Limb (tissue), 2 donors: ENCODE results near the gene CMTM8.
"Not testable (repeated sequence)": the region's sequence is repeated elsewhere in the genome, so short reads cannot be mapped to it uniquely, and the experiment has no call there.

Experiments used
- DNase-seq, 2 donors: peaks; one replicate each; pipeline ENCODE4 v3.0.0-alpha.2; 2016; ENCODE audit errors: extremely low spot score in 2 of 2

Gene CMTM8, protein sequence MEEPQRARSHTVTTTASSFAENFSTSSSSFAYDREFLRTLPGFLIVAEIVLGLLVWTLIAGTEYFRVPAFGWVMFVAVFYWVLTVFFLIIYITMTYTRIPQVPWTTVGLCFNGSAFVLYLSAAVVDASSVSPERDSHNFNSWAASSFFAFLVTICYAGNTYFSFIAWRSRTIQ

DNA sequence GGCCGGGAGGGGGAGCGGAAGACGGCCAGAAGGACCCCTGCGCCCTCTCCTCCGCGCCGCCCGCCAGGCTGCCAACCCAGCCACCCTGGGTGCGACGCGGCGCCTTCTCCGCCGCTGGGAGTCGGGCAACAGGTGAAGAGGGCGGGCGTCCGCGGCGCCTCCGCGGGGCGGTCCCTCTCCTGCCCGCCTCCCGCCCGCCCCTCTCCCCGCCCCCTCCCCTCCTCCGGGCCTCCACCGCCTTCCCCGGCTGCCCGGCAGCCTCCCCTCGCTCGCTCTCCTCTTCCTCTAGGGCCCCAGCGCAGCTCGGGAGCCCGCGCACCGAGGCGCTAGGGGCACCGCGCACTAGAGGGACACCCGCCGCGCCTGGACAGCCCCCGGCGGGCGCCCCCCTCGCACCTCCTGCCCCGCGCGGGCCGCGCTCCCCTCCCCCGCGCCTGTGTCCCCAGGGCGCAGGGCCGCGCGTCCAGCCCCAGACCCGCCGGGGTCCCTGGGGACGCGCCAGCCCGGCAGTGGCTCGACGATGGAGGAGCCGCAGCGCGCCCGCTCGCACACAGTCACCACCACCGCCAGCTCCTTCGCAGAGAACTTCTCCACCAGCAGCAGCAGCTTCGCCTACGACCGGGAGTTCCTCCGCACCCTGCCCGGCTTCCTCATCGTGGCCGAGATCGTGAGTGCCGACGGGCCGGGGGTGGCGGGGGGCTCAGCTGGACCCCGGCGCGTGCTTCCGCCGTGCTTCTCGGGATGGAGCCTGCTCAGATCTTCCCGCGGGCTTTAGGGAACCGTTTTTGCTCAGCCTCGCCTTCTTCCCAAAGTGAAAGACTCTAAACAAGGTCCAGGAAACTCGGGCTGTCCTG is at the start of gene CMTM8:
CMTM8 (plus strand) TSS at position 228 of the 854 bp plus-strand sequence; CDS start at position 521, 293 bp downstream.
- peak; percentile 38 to 75 for DNase-seq

DNA sequence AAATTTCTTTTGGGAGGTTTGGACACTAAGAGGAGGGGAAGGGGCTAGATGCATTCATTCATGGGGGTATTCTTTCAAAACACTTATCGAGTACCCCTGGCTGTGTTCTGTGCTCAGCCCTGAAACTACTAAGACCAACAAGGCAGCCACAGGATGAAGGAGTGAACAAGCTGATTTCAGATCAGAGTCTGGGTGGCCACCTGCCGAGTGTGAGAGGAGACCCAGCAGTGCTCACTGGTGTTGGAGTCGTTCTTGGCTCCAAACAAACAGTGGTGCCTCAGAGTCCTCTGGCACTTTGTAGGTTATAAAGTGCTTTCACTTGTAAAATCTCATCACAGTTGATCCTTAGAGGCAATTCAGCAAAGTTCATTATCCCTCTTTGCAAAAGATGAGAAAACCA is 48.8 kb upstream of the CMTM8 start:
- no peak for DNase-seq

GRCh38 chr3:32190556-32190955 is 47.9 kb upstream of the CMTM8 start:
- DNase-seq = not testable (repeated sequence)

- DNase-seq = no peak
These were observed 45.4 kb upstream of the CMTM8 start for GRCh38 chr3:32193101-32193500.

DNA sequence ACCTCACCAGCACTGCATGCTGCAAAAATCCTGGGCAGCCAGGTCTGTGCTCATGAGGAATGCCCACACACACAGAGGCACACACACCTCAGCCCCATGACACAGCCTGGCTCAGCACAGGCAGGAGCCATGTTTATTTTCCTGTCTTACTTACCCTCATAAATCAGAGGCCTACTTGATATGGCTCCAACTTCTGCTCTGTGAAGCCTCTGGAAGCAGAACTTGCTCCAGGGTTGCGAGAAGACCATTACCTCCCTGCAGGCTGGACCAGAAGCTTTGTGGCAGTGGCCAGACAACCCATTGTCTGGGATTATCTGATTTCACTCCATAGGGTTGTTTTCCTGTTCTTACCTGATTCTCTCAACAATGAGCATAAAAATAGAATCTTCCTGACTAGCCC is 43.8 kb upstream of the CMTM8 start:
- no peak for DNase-seq

- no peak for DNase-seq
These were observed 42.4 kb upstream of the CMTM8 start for GRCh38 chr3:32195995-32196540.

- DNase-seq = no peak
These were observed 40.5 kb upstream of the CMTM8 start for GRCh38 chr3:32197991-32198390.

DNA sequence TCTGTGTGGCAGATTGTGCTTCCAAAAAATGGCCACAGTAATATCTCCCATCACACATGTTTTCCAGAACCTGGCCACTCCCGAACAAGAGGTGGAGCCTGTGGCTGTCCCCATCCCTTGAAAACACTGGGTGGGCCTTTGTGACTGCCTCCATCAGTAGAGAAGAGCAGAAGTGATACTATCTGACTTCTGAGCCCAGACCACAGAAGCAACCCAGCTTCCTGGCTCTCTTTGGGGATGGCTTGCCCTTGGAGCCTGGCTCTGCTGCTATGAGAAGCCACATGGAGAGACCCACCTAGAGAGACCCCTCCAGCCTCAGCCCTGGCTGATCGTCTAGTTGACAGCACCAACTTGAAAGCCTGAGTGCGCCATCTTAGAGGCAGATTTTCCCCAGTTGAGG is 39.8 kb upstream of the CMTM8 start:
- no peak for DNase-seq

DNA sequence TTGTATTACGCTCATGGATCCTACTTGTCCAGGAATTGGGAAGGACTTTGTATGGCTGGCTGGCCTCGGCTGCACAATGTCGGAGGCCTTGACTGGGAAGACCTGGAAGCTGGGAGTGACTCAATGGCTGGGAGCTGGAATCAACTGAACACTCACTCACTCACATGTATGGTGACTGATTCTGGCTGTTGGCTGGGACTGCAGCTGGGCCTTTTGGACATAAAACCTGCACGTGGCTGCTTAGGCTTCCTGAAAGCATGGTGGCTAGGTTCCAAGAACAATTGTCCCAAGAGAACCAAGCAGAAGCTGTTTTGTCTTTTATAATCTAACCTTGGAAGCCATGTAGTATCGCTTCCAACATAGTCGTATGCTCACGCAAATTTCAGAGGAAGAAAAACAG is 38.0 kb upstream of the CMTM8 start:
- peak; percentile 36 to 41 for DNase-seq

DNA sequence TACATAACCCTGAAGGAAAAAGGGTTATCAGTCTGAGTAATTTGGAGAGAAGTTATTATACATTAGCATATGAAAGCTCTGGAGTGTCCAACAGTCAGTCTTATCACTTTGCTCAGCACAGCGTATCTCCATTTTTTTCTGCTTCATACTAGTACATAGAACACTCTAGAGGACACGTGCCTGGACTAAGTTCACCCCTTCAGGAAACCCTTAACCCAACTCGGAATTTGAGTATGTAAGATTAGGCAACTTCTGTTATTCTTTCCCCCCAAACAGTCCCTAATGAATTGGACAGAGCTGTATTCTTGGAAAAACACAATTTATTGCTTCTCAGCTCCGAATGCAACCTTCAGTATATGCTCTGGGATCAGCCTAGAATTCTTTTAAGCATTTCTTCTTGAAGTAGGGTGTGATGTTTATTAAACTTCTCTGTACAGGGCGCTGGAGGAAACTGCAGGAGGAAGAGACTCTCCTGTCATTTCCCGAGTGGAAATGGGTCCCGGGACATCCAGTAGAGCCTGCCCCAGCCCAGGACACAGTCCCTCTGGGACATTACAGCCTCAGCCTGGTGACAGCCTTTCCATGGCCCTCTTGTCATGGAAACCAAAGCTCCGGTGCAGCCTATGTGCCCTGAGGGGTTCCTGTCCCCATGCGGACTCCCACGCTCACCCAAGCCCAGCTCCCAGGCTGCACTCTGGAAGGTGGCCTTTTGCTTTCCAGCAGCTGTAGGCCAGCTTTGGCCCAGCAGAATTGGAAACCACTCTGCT is 37.3 kb upstream of the CMTM8 start:
- DNase-seq = no peak

DNA sequence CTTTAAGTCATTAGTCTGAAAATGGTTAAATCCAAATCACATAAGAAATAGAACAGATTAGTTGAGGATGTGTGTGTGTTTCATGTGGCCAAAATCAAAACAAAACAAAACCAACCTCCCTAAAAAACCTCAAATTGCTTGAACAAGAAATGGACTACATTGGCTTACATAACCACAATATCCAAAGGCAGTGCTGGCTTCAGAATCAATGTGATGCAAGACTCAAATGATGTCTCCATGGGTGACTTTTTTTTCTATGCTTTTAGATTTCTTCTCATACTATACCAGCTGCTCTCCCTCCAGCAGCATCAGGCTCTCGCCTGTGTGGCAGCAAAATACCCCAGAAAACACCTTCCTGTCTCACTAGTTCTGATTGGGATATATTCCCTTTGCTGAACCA is 36.0 kb upstream of the CMTM8 start:
- no peak for DNase-seq

GRCh38 chr3:32203854-32204253 is 34.6 kb upstream of the CMTM8 start:
- no peak for DNase-seq

DNA sequence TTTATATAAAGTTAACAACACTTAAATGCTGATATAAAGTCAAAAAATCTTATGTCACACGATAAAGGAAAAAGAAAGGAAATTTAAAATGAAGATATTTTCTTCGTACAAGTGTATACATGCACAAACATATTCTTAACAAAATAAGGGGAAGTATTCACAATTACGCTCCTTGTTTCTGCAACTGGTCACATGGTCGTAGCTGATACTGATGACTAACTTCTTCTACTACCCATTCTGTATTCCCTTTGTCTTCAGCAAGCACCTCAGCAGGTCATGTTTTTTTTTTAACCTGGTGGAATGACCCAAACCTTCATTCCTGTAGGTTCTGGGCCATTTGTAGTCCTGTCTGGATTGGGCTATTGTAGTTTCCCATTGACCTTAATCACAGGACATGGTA is 30.0 kb upstream of the CMTM8 start:
- DNase-seq = no peak

DNA sequence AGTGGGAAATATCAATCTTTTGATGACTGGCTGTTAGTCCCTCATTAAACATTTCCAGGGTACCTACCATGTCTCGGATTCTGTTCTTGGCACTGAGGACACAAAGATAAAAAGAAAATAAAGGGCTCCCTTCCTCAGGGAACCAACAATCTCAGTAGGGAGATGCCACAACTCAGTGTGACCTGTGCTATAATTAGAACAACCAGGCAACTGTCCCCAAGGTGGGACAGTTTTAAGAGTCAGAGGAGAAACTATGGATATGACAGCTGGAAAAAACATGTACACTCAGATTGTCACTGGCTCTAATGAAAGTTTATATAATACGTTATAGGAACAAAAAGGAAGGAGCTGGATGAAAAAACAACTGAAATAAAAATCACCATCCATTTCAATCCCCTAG is 23.3 kb upstream of the CMTM8 start:
- no peak for DNase-seq

DNA sequence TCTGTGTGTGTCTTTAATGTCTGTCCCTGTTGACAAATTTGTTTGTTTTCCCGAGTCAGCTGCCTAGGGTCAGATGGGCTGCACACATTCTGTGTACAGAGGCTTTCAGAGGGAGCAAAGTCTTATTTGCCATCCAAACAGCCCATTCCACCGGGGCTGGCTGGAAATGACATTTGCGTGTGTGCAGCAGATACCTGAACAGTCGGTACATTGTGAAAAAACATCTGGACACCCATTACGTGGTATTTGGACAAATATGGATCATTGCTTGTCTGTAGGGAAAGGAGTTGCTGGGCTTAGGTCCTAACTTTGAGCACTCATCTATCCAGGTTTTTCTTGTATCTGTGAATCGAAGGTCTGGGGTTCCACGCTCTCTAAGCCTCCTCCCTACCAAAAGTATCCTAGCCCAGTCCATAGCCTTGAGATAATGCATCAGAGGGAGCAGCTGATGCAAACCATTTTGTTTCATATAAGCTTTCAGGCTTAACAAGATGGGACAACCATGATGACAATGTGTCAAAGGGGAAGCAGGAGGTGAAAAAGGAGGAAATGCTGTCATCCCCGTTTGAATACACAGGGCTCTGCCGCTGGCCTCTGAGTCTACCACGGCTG is 22.2 kb upstream of the CMTM8 start:
- no peak for DNase-seq

GRCh38 chr3:32217339-32217738 is 21.1 kb upstream of the CMTM8 start:
- DNase-seq = no peak

GRCh38 chr3:32219537-32219936 is 18.9 kb upstream of the CMTM8 start:
- no peak for DNase-seq

DNA sequence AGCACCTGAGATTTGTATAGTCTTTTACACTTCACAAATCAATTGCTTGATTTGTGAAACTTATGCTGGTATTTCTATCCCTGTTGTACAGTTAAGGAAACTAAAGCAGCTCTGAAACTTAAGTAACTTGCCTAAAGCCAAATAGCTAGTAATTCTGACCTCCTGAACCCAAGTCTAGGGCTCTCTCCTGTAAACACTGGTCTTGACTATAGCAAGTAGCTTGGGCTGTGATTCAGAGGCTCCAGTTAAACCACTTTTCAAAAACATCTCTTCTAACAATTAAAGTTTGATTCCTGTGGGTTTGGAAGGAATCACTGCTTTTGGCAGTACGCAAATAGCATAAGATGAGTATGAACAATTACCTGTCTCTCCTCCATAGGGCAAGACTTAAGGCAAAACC is 18.5 kb upstream of the CMTM8 start:
- DNase-seq = no peak

DNA sequence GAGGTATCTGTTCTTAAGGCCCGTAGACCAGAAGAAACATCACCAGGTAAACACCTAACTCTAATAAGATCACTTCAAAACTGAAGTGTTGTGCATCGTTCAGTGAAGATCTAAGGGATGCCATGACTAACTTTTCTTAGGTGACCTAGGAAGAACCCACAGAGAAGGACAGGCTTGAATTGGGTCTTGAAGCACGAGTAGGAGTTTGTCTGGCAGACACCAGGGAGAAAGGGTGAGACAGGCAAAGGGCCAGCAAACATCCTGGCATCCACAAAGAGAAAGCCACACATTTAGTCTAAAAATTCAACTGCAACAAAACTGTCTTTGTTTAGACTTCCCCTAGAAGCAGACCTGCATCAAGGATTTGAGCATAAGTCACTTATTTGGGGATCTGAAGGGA is 15.5 kb upstream of the CMTM8 start:
- no peak for DNase-seq

DNA sequence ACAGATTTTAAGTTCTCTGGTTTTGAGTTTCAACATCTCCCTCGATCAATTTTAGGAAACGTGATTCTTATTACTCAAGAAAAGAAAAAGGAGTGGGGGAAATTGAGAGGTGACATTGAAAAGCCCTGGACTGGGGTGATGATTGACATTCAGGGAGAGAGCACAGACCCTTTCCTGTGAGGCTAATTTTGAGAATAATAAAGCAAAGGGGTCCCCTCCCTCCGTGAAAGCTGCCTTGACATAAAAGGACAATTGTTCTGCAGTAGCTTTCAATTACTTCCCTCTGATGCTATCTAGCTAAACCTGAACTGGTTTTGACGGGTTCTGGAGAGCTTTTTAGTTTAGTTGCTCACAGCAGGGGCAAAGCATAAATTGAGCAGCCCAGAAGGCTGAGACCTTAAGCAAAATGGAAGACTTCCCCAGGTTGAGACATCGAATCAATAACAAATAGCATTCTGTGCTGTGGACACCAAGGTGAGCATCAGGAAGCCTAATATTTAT is 14.4 kb upstream of the CMTM8 start:
- no peak for DNase-seq

- DNase-seq = no peak
These were observed 11.5 kb upstream of the CMTM8 start for GRCh38 chr3:32226875-32227500.
